GM20000 (cell line): ENCODE results near the gene KRT222.

Source experiments
- DNase-seq: peaks from one replicate; pipeline ENCODE4 v3.0.0; 2012; ENCODE audit warnings: low spot score
- CTCF ChIP-seq: IDR thresholded peaks from 2 replicates; pipeline ENCODE4 v1.5.1; 2012; ENCODE audit warnings: mild to moderate bottlenecking, control low read depth; ENCODE audit errors: extremely low read depth, missing control alignments

Gene KRT222

DNA sequence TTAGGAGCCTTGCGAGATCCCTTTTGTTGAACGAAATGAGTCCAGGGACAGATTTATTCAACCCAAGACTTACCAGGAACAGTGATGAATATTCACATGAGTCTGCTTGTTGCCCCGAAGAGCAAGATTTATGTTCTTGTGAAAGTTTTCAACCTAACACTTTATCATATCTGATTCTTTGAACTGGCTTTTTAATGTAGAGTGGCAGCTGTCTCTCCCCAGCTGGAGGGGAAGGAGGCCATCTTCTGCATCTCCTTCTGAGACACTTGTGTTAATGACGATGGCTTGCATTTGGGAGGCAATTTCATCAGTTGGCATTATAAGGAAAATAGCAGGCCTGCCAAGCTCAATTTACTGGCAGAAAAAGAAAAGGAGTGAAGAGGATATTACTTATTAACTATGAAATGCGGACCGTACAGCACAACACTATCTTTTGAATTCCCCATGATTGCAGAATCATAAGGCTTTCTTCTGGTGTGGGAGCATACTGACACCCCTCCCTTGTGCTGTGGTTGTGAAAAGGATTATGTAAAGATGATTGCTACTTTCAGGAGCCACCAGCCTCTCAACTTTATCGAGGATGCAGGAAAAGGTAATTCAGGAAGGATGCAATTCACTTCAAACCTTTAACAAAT, 53.0 kb downstream of the KRT222 start:
- DNase-seq, result no peak
- TF ChIP-seq CTCF, result no peak

- TF ChIP-seq CTCF, result no peak
- no peak for DNase-seq
Measured at GRCh38 chr17:40610359-40610758, 54.6 kb downstream of the KRT222 start.

GRCh38 chr17:40608061-40608581, 56.9 kb downstream of the KRT222 start:
- TF ChIP-seq CTCF, result no peak
- DNase-seq, result no peak

DNA sequence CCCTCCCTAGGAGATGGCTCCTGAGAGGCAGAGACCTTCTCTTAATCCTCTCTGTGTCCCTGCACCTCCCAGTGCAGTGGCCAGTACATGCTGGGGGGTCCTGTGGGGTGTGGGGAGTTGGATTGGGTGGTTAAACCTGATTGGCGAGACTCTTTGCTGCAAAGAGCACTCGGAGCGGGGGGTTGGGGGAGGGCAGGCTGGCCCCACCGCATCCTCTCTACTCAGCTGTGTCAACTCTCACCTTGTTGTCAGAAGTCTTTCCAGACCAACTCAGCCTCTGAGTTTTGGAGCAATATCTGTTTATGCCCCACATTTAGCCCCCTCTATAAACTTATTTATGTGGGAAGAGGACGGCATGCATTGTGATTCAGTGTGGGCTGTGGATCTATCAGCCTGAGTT, 57.3 kb downstream of the KRT222 start:
- no peak for DNase-seq

DNA sequence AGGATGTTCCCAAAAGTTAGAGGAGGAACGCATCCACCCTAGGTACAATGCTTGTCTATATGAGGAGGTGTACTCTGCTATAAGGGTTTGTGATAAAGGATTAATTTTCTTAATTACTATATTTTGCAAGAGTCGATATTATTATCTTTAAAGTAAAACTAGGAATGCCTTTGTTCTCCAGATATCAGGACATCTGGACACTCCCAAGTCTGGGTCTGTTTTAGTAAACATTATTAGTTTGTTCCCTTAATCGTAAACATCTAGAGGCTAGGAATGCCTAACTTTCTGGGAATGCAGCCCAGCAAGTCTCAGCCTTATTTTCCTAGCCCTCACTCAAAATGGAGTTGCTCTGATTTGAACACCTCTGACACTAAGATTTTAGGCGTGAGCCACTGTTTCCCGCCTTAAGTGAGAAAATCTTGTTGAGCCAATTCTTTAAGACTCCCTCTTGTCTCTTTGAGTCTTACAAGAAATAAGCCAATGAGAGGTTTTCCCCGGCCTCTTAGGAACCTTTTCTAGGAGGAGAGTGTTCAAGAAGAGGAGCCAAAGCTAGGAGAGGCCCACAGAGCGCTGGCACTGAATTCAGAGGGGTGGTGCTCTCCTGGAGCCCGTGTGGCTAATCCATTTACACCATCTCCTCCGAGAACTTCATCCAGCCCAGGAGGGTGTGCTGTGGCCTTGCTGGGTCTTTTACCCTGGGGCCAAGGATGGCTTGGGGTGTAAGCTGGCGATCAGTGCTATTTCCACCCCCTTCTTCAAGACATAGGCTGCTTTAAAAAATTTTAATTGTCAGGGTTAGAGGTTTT, 58.2 kb downstream of the KRT222 start:
- no peak for DNase-seq

More for the DNA sequence above, 57.3 kb downstream of the KRT222 start:
- TF ChIP-seq CTCF, result no peak

GRCh38 chr17:40605306-40605705, 59.7 kb downstream of the KRT222 start:
- no peak for DNase-seq
- no peak for TF ChIP-seq CTCF

More for the DNA sequence above, 58.2 kb downstream of the KRT222 start:
- no peak for TF ChIP-seq CTCF
